Karpas-422 (cell line): ENCODE results near the gene CDH18. TPM values are rescaled to one million over a fixed set of nuclear protein-coding genes. Genes with fewer than 3 reads are reported as not detected.

Experiments
- DNase-seq: peaks from one replicate; pipeline ENCODE4 v3.0.0-alpha.2; 2015
- H2AFZ ChIP-seq: fragments of 200-600 bp; sonication (generic); 2 replicates; pipeline ENCODE4 v1.6.1; 2014; ENCODE audit warnings: antibody characterized with exemption, low read length, mixed read lengths
- H3K27ac ChIP-seq: fragments of 200-600 bp; sonication (generic); 2 replicates; pipeline ENCODE4 v1.5.1; 2014; ENCODE audit warnings: mild to moderate bottlenecking, low read length, moderate library complexity
- H3K27me3 ChIP-seq: fragments of 200-600 bp; sonication (generic); 2 replicates; pipeline ENCODE4 v1.6.1; 2014; ENCODE audit warnings: low read length, mixed read lengths
- H3K36me3 ChIP-seq: fragments of 200-600 bp; sonication (generic); 2 replicates; pipeline ENCODE4 v1.6.1; 2014; ENCODE audit warnings: low read length, mixed read lengths; ENCODE audit not compliant: insufficient read depth
- H3K4me1 ChIP-seq: fragments of 200-600 bp; sonication (generic); 2 replicates; pipeline ENCODE4 v1.6.1; 2014; ENCODE audit warnings: mild to moderate bottlenecking, low read length, mixed read lengths
- H3K4me2 ChIP-seq: fragments of 200-600 bp; sonication (generic); 2 replicates; pipeline ENCODE4 v1.6.1; 2014; ENCODE audit warnings: low read length, low read depth, mild to moderate bottlenecking; ENCODE audit not compliant: poor library complexity, severe bottlenecking
- H3K4me3 ChIP-seq: fragments of 200-600 bp; sonication (generic); 2 replicates; pipeline ENCODE4 v1.5.1; 2014; ENCODE audit warnings: mild to moderate bottlenecking, antibody characterized with exemption, low read length, mixed read lengths
- H3K79me2 ChIP-seq: fragments of 200-600 bp; sonication (generic); 2 replicates; pipeline ENCODE4 v1.6.1; 2014; ENCODE audit warnings: mild to moderate bottlenecking, low read length, mixed read lengths
- H3K9ac ChIP-seq: fragments of 200-600 bp; sonication (generic); 2 replicates; pipeline ENCODE4 v1.6.0; 2014; ENCODE audit warnings: low read length
- H3K9me2 ChIP-seq: fragments of 200-600 bp; sonication (generic), shearing (Covaris generic); replicated peaks from 2 replicates; pipeline ENCODE4 v1.6.0; 2014; ENCODE audit warnings: mild to moderate bottlenecking, low read length, moderate library complexity; ENCODE audit not compliant: insufficient read depth
- H3K9me3 ChIP-seq: fragments of 300-700, 200-600 bp; sonication (generic); 2 replicates; pipeline ENCODE4 v1.6.1; 2014; ENCODE audit warnings: low read length, mixed read lengths
- H4K20me1 ChIP-seq: fragments of 200-600 bp; sonication (generic); 2 replicates; pipeline ENCODE4 v1.6.1; 2014; ENCODE audit warnings: mild to moderate bottlenecking, antibody characterized with exemption, low read length, low read depth; ENCODE audit not compliant: insufficient read depth
- total RNA-seq: library from RNA; depleted of rRNA; stranded (reverse); fragments of >200 nt; shearing (Covaris generic); gene quantifications from 2 replicates; pipeline ENCODE4 v1.2.3, GENCODE V29; 2014; ENCODE audit warnings: low replicate concordance

The CDH18 gene
- total RNA-seq, 1 experiment from 2014 or later: not detected

GRCh38 chr5:20020247-20020646 is 32.2 kb upstream of the CDH18 start:
- H3K4me1 ChIP-seq: no peaks in the 10 kb centered on the region
- no peaks in the 10 kb centered on the region for H3K27me3 ChIP-seq
- no peaks in the 10 kb centered on the region for H3K36me3 ChIP-seq
- no peak overlapping the region for H2AFZ ChIP-seq
- no peak overlapping the region for H3K27ac ChIP-seq
- peaks cover 25% of the 10 kb centered on the region for H3K9me3 ChIP-seq
- no peak overlapping the region for H3K9ac ChIP-seq
- DNase-seq: no peak
- H3K9me2 ChIP-seq: no peaks in the 10 kb centered on the region
- H4K20me1 ChIP-seq: no peaks in the 10 kb centered on the region
- H3K4me3 ChIP-seq: no peak overlapping the region
- no peaks in the 10 kb centered on the region for H3K79me2 ChIP-seq
- H3K4me2 ChIP-seq: no peak overlapping the region

- no peak overlapping the region for H3K9ac ChIP-seq
- H3K9me2 ChIP-seq: no peaks in the 10 kb centered on the region
- no peak overlapping the region for H2AFZ ChIP-seq
- no peak overlapping the region for H3K27ac ChIP-seq
- H3K36me3 ChIP-seq: no peaks in the 10 kb centered on the region
- H3K4me3 ChIP-seq: no peak overlapping the region
- no peak overlapping the region for H3K4me2 ChIP-seq
- H3K4me1 ChIP-seq: no peaks in the 10 kb centered on the region
- H4K20me1 ChIP-seq: no peaks in the 10 kb centered on the region
- no peaks in the 10 kb centered on the region for H3K27me3 ChIP-seq
- H3K79me2 ChIP-seq: no peaks in the 10 kb centered on the region
- peaks cover 32% of the 10 kb centered on the region for H3K9me3 ChIP-seq
- no peak for DNase-seq
Observed at GRCh38 chr5:20017021-20017420, 29.0 kb upstream of the CDH18 start.

- no peak overlapping the region for H2AFZ ChIP-seq
- no peak overlapping the region for H3K4me3 ChIP-seq
- H3K79me2 ChIP-seq: no peaks in the 10 kb centered on the region
- H3K9me2 ChIP-seq: no peaks in the 10 kb centered on the region
- H3K4me2 ChIP-seq: no peak overlapping the region
- H3K9ac ChIP-seq: no peak overlapping the region
- no peaks in the 10 kb centered on the region for H3K36me3 ChIP-seq
- H4K20me1 ChIP-seq: no peaks in the 10 kb centered on the region
- peaks cover 36% of the 10 kb centered on the region for H3K9me3 ChIP-seq
- DNase-seq: no peak
- H3K27me3 ChIP-seq: no peaks in the 10 kb centered on the region
- no peak overlapping the region for H3K27ac ChIP-seq
- no peaks in the 10 kb centered on the region for H3K4me1 ChIP-seq
Observed at GRCh38 chr5:20000416-20000815, 12.4 kb upstream of the CDH18 start.

- no peaks in the 10 kb centered on the region for H3K27me3 ChIP-seq
- no peaks in the 10 kb centered on the region for H3K4me1 ChIP-seq
- no peak overlapping the region for H3K4me3 ChIP-seq
- H3K79me2 ChIP-seq: no peaks in the 10 kb centered on the region
- no peak for DNase-seq
- no peaks in the 10 kb centered on the region for H3K36me3 ChIP-seq
- no peak overlapping the region for H2AFZ ChIP-seq
- H3K27ac ChIP-seq: no peak overlapping the region
- no peak overlapping the region for H3K4me2 ChIP-seq
- H4K20me1 ChIP-seq: no peaks in the 10 kb centered on the region
- H3K9me2 ChIP-seq: no peaks in the 10 kb centered on the region
- H3K9me3 ChIP-seq: peaks cover 24% of the 10 kb centered on the region
- H3K9ac ChIP-seq: no peak overlapping the region
Observed at GRCh38 chr5:19988457-19988856, 457 bp upstream of the CDH18 start.

GRCh38 chr5:19986806-19987205 is 1.2 kb downstream of the CDH18 start:
- Histone ChIP-seq H3K9me3 (peaks cover 23% of the 10 kb centered on the region), H3K27ac (no peak overlapping the region), H3K4me3 (no peak overlapping the region), H3K4me2 (no peak overlapping the region), H3K9me2 (no peaks in the 10 kb centered on the region), H3K27me3 (no peaks in the 10 kb centered on the region), H3K4me1 (no peaks in the 10 kb centered on the region), H2AFZ (no peak overlapping the region), H3K9ac (no peak overlapping the region), H4K20me1 (no peaks in the 10 kb centered on the region), H3K79me2 (no peaks in the 10 kb centered on the region), H3K36me3 (no peaks in the 10 kb centered on the region)
- DNase-seq: no peak

GRCh38 chr5:19986031-19986619 is 1.9 kb downstream of the CDH18 start:
- H3K9me2 ChIP-seq: no peaks in the 10 kb centered on the region
- no peak overlapping the region for H3K4me3 ChIP-seq
- H2AFZ ChIP-seq: no peak overlapping the region
- no peaks in the 10 kb centered on the region for H3K27me3 ChIP-seq
- no peak overlapping the region for H3K4me2 ChIP-seq
- no peaks in the 10 kb centered on the region for H4K20me1 ChIP-seq
- H3K27ac ChIP-seq: no peak overlapping the region
- no peaks in the 10 kb centered on the region for H3K4me1 ChIP-seq
- DNase-seq: no peak
- H3K9ac ChIP-seq: no peak overlapping the region
- H3K9me3 ChIP-seq: peaks cover 23% of the 10 kb centered on the region
- no peaks in the 10 kb centered on the region for H3K79me2 ChIP-seq
- no peaks in the 10 kb centered on the region for H3K36me3 ChIP-seq

GRCh38 chr5:19978476-19978875 is 9.5 kb downstream of the CDH18 start:
- Histone ChIP-seq H3K9ac (no peak overlapping the region), H3K4me3 (no peak overlapping the region), H4K20me1 (no peaks in the 10 kb centered on the region), H3K27ac (no peak overlapping the region), H3K9me3 (peaks cover 26% of the 10 kb centered on the region), H3K27me3 (no peaks in the 10 kb centered on the region), H3K9me2 (no peaks in the 10 kb centered on the region), H2AFZ (no peak overlapping the region), H3K4me1 (no peaks in the 10 kb centered on the region), H3K4me2 (no peak overlapping the region), H3K36me3 (no peaks in the 10 kb centered on the region), H3K79me2 (no peaks in the 10 kb centered on the region)
- DNase-seq: no peak

- H3K36me3 ChIP-seq: no peaks in the 10 kb centered on the region
- H3K4me2 ChIP-seq: no peak overlapping the region
- peaks cover 28% of the 10 kb centered on the region for H3K9me3 ChIP-seq
- H3K79me2 ChIP-seq: no peaks in the 10 kb centered on the region
- H2AFZ ChIP-seq: no peak overlapping the region
- no peak overlapping the region for H3K4me3 ChIP-seq
- H3K9ac ChIP-seq: no peak overlapping the region
- no peaks in the 10 kb centered on the region for H4K20me1 ChIP-seq
- H3K27ac ChIP-seq: no peak overlapping the region
- no peak for DNase-seq
- no peaks in the 10 kb centered on the region for H3K27me3 ChIP-seq
- no peaks in the 10 kb centered on the region for H3K4me1 ChIP-seq
- no peaks in the 10 kb centered on the region for H3K9me2 ChIP-seq
Observed at GRCh38 chr5:19977099-19977498, 10.9 kb downstream of the CDH18 start.

- no peak overlapping the region for H3K4me2 ChIP-seq
- no peaks in the 10 kb centered on the region for H3K36me3 ChIP-seq
- no peaks in the 10 kb centered on the region for H3K4me1 ChIP-seq
- H3K27me3 ChIP-seq: no peaks in the 10 kb centered on the region
- H4K20me1 ChIP-seq: no peaks in the 10 kb centered on the region
- H2AFZ ChIP-seq: no peak overlapping the region
- H3K27ac ChIP-seq: no peak overlapping the region
- no peaks in the 10 kb centered on the region for H3K79me2 ChIP-seq
- DNase-seq: no peak
- no peak overlapping the region for H3K9ac ChIP-seq
- H3K9me3 ChIP-seq: peaks cover 28% of the 10 kb centered on the region
- no peaks in the 10 kb centered on the region for H3K9me2 ChIP-seq
- no peak overlapping the region for H3K4me3 ChIP-seq
Observed at GRCh38 chr5:19975795-19976194, 12.2 kb downstream of the CDH18 start.
